T-helper 22 cell (primary cell): ENCODE results near the gene ANKS1A.
"Not testable (repeated sequence)": the region's sequence is repeated elsewhere in the genome, so short reads cannot be mapped to it uniquely, and the experiment has no call there.

Experiments used
- DNase-seq: peaks from one replicate; pipeline ENCODE4 v3.0.0-alpha.2; 2020; ENCODE audit warnings: low read depth

Gene ANKS1A

DNA sequence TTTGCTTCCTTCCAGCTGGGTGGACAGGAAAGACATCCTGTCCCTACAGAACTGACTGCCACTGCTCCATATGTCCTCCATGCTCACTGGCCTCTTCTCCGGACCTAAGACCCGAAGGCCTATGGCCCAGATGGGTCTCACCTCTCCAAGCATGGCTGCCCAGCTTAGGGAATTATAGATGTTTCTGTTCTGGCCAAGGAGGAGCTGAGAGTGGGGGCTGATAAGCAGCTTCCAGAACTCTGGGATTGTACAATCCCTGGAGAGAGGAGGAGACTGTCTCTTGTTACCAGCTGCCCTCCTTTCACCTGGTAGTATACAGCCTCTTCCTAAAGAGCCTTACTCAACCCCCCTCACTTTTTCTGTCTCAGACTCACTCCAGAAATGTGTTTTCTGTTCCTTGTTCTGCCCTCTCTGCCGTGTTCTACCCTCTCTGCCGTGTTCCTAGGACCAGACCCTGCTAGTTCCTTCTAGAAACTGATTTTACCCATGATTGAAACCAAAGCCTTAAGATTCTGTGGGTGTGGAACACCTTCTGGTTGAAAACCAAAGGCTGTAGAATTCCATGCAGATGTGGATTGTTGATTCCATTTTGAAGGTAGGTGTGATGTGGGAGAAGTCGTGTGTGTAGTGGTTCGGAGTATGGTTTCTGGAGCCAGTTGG, 28.7 kb downstream of the ANKS1A start:
- DNase-seq, result no peak

DNA sequence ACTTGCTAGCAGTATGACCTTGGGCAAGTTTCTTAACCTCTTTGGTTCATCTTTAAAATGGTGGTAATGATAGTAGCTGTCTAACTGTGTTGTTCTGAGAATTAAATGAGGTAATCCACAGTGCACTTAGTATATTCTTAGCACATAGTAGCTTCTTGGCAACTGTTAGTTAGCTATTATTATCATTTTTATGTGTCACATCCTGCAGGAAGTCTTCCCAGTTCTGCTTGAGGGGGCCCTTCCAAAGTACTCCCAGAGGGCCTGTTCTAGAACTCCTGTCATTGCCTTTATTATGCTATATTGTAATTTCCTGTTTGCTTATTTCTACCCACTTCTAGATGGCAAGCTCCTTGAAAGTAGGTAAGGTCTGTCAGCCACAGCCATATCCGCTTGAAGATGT, 30.6 kb downstream of the ANKS1A start:
- no peak for DNase-seq

DNA sequence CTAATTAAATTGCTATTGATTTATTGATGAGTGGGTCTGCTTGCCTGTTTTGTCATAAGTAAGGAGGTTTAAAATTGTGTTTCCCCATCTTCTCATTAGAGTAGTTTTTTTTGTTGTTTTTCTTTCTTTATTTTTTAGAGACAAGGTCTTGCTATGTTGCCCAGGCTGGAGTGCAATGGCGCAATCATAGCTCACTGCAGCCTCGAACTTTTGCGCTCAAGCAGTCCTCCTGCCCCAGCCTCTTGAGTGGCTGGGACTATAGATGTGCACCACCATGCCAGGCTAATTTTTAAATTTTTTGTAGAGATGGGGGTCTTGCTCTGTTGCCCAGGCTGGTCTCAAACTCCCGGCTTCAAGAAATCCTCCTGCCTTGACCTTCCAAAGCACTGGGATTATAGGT, 31.0 kb downstream of the ANKS1A start:
- DNase-seq, result no peak

DNA sequence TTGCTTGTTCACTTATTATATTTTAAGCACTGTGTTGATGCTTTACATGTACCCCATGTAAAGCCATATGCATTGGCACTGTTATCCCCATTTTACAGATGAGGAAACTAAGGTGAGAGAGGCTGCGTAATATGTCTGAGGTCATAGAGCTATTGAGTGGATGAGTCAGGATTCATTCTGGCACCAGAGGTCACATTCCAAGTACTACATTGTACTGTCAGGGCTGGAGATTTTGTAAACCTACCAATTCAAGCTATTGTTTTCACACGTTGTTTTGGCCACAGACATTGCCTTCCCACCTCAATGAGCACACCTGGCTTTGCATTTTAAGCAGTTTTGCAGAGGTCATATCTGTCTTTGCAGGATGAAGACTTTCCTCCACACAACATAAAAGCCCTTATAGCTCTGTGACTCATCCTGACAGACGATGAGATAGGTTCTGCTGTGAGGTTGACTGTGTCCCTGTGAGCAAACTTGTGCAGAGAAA, 33.2 kb downstream of the ANKS1A start:
- DNase-seq, result no peak

DNA sequence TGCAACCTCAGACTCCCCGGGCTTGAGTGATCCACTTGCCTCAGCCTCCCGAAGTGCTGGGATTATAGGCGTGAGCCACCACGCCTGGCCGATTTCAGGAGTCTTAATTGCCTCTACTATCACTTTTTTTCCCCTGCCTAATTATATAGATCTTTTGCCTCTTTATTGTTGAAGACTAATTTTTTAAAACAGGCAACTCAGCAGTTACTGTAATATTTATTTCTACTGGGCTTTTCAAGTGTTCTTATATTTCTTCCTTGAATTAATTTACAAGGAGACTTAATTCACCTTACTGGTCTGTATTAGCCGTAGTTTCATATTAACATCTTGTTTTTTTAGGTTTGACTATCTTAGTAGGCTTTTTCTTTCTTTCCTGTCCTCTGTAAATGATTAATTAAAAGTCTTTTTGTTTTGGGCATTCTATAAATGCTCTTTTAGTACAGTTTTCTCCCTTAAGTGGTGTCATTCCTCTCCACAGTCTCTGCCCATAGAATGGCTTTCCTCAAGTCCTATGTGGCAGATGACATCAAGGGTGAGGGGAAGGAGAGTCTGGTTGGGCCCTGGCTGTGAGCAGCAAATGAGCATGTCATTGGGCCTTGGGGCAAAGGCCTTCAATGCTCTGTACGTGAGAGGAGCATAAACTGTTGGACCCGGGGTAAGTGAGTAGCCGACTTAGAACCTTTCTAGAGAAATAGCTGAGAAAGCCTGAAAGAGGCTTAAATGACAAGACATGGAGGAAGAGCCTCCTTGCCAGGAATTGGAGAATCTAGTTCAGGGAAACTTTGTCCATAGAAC, 36.0 kb downstream of the ANKS1A start:
- DNase-seq, result no peak

DNA sequence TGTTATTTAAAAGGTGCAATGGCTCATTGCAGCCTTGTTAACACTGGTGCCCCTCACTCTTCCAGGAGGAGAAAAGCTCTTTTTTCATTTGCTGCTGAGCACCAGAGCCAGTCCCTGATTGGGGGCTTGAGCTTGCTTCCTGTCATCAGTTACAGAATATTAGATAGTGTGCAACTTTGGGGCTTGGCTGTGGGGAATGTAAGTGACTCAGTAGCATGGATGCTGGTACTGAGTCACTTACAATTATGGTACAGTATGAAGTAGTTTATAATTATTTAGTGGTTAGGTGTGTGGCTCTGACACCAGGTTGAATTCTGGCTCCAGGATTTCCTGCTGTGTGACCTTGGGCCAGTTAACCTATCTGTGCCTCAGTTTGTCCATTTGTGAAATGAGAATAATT, 37.6 kb downstream of the ANKS1A start:
- no peak for DNase-seq

DNA sequence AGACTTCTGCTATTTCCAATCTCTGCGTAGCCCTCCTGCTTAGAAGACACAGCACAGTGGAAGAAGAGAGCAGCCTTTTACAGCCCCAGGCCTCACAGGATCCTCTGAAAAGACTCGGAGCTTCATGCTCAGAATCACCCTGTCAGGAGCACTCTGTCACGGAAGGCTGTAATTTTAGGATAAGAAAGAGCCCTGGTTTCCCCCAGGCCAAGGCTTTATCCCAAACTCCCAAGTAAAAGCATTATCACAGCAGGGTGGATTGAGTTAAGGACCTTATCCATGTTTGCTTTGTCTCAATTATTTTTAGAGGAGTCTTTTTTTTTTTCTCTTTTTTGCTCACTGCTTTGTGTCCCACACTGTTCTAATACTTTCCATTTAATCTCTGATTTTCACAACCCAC, 39.2 kb downstream of the ANKS1A start:
- no peak for DNase-seq

DNA sequence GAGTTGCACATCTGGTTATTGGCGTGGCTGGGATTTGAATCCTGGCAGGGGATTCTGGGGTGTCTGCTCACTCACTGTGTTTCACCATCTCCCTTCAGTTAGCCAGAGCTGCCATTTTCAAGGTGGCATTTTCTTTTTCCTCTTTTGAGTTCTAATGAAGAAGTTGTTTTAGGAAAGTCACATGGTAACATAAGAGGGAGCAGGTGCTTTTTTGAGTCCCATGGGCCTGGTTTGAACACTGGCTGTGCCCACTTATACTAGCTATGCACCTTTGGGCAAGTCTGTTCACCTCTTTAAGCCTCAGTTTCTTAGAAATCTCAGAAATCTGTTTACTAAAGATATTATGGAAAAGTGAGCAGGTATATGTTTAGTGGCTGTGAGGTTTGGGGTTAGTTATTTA, 39.6 kb downstream of the ANKS1A start:
- DNase-seq, result no peak

DNA sequence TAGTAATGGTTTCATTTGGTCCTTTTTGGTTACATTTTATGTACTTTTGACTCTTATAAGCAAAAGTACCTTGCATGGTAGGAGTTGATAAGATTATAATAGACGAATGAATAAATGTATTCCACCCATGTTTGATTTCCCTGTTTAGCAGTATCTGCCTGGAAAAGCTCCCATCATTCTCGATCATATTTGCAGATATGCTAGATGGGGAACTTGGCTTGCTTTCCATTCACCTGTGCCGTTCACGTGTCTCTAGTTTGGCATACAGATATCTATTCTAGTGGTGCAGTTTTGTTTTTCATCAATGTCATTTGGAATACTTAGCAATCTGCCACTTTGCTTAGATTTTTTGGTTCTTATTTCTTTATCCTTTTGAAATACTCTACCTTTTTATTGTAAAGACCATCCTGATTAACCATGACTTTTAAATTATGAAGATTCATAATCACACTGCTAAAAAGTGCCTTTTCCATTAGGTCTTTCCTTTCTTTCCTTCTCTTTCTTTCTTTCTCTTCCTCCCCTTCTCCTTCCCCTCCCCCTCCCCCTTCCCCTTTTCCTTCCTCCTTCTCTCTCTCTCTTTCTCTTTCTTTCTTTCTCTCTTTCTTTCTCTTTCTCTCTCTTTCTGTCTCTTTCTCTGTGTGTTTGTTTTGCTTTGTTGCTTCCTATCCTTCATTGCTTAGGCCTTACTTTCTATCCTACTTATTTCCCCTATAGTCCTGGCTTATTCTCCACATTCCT, 40.4 kb downstream of the ANKS1A start:
- no peak for DNase-seq

DNA sequence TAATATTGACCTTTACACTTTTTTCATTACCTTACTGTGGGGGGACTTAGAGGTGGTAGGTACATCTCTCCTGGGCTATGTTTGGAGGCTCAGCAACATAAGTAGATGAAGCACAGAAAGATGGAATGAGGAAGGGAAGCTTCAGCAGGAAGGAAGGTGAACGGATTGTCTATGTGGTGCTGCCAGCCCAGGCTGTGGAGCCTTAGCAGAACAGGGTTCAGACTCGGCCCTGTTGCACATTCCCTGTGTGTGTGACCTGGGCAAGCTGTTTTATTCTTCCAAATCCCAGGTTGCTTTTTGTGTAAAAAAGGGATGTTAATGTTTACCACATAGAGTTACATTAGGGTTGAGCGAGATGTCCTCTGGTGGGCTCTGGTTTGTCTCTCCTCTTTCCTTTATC, 41.2 kb downstream of the ANKS1A start:
- DNase-seq, result no peak

DNA sequence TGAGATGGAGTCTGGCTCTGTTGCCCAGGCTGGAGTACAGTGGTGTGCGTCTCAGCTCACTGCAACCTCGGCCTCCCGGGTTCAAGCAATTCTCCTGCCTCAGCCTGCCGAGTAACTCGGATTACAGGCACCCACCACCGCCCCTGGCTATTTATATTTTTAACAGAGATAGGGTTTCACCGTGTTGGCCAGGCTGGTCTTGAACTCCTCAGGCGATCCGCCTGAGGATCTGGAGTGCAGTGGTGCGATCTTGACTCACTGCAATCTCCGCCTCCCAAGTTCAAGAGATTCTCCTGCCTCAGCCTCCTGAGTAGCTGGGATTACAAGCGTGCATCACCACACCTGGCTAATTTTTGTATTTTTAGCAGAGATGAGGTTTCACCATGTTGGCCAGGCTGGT, 43.1 kb downstream of the ANKS1A start:
- not testable (repeated sequence) for DNase-seq

DNA sequence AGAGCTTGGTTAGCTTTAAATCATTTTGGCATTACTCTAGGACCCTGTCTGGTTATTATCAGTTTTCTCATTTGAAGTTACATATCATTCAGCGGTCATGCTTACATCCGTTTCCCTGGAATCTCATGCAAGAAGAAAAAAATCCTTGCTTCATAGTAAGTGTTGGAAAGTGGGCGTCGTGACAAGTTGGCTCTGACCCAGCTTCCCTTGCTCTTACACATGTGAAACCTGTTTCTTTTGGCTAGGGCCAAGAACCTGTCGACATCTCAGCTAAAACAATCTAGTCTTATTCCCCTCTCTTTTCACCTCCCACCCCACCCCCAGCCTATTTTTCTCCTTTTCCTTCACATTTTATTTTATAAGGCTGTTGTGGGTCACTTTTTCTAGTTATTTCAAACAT, 45.5 kb downstream of the ANKS1A start:
- DNase-seq, result no peak

DNA sequence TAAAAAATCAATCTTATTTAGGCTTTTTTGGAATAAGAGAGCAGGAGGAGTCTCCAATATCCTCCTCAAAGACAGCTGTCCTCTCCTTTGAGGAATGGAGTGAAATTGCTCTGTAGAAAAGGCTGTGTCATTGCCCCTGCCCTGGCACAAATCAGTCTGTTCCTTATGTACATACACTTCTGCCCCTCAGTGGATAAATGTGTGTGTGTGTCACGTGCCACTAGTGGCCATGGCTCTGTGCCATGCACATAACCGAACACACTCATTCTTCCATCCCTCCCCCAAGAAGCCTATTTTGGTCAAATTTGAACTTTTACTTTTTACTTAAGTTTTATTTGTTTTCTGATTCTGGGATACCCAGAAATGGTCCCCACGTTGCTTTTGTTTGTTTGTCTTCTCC, 49.2 kb downstream of the ANKS1A start:
- DNase-seq, result no peak

DNA sequence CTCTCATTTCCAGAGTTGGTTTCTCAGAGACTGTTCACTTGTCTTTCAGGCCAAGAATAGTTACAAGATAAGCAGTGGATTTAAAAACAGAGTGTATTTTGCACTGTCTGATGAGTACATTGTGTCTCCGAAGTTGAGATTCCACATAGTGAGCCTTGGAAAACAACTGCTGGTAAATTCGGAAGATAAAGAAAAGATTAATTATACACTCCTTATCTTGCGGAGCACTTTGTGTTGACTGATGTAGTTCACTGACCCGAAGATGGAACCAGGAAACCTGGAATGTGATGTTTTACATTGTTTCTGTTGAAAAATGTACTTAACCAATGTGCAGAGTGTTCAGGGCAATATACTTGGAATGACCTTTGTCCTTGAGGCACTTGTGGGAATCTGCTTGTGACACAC, 51.0 kb downstream of the ANKS1A start:
- no peak for DNase-seq

DNA sequence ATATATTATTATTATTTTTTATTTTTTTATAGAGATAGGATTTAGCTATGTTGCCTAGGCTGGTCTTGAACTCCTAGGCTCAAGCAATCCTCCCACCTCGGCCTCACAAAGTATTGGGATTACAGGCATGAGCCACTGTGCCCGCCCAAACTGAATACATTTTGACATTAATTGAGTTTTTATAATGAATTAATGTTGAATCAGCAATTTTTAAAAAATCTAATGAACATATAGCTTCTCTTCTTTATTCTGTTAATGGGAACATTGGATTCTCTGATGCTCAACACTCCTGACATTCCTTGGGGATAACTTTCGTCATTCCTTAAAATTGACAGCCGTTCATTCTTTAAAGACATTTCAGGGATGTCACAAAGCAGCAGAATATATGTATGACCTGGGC, 52.4 kb downstream of the ANKS1A start:
- DNase-seq, result no peak

DNA sequence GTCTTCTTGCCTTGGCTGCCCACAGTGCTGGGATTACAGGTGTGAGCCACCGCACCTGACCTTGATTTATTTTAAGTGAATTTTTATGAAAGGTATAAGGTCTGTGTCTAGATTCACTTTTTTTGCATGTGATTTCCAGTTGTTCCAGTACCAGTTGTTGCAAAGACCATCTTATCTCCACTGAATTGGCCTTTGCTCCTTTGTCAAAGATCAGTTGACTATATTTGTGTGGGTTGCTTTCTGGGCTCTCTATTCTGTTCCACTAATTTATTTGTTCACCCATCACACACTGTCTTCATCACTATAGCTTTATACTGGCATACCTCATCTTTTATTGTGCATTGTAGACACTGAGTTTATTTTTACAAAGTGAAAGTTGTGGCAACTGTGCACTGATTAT, 56.3 kb downstream of the ANKS1A start:
- DNase-seq, result no peak

DNA sequence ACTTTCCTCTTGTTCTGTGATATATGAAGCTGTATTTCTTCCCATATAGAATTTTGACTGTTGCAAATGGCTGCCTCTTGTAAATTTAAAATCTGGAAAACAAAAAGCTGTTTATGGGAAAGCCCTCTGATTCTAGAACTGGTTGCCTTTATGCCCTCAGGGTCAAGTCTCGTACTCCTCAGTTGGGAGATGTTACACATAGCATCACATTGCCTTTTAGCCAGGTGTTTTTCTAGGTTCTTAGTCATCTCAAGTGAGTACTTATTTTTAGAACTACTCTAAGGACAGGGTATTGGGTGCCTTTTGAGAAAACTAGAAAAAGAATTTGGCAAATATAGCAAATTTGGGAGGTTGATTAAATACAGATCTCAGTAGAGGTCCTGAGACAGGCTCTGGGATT, 58.5 kb downstream of the ANKS1A start:
- DNase-seq, result no peak

DNA sequence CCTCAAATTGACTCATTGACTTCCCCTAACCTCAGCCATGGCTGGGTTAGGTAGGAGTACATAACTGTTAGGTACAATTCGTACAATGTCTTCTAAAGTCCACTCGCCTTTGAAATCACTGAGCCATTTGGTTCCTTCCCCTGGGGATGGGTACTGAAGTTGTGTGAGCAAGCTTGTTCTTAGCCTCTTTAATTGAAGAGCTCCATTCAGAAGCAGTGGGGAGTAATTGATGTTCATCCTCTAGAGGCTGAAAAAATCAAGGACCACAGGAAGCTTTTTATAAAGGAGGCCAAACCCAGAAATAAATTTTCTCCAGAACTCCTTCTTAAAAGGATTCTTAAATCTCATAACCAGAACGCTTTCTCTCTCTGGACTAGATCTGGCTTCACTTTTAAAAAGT, 60.6 kb downstream of the ANKS1A start:
- no peak for DNase-seq

DNA sequence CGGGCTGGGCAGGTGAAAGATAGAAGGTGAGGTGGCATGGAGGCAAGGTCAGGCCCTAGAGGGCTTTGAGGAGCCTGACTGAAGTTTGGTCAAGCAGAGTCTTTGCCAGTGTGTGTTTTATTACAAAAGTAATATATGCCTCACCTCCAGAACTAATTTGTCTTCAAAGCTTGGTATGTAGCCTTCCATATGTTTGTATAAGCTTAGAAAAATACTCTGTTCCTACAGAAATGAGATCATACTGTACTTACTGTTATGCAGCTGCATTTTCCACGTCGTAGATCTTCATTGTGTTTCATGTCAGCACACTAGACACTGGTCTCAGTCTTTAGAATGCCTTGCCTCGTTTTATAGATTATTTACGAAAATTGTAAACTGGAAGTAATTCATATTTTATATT, 61.8 kb downstream of the ANKS1A start:
- no peak for DNase-seq

DNA sequence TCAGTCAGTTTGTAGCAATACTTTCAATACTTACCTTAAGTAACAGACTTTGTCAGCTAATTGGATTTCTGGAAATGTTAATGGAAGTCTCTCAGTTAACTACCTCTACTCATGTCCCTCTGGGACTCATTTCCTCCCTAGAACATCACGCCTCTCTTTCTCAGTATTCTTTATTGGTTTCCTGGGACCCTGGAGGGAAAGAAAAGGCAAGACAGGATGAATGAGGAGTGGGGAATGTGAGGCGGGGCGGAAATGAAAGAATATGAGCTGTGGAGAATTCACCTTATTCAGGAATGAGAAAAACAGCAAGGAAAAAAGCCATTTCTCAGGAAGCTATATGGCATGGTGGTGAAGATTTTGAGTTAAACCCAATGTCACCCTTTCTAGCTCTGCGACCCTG, 62.7 kb downstream of the ANKS1A start:
- DNase-seq, result no peak

DNA sequence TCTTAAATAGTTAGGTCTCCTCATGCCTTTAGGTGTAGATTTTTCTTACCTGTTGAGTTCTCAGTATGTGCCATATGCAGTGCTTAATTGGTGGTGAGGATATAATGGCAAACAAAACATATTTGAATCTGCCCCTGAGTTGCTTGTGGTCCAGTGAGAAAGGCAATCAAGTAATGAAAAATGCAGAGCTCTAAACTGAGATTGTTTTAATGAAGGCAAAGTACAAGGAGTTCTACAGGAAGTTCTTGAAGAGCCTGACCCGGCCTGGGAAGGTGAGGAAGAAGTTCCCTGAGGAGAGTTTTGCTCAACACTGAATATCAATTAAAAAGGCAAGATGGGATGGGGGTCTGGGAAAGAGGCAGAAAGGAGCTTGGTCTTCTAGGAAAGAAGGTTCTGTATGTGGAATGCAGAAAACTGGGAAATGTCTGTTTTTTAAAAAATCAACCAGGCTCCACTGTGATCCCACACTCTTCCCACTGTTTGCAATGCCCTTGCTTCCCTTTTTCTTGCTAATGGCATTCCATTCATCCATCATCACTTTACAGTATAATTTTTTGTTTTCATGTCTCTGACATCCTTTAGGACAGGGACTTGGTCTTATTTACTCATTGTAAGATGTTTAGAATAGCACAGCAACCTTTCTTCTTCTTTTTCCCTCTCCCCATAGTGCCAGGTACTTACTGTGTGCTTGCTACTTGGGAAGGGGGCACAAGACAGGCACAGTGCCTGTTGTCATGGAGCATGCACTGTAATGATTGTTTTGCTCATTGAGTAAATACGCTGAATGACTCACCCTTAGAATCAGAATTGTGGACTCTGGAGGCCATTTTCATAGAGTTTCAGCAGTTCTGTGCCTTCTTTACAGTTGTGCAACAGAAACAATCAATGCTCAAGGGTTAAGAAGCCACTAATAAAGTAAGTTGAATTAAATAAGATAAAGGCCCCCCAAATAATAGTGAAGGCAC, 64.3 kb downstream of the ANKS1A start:
- no peak for DNase-seq

DNA sequence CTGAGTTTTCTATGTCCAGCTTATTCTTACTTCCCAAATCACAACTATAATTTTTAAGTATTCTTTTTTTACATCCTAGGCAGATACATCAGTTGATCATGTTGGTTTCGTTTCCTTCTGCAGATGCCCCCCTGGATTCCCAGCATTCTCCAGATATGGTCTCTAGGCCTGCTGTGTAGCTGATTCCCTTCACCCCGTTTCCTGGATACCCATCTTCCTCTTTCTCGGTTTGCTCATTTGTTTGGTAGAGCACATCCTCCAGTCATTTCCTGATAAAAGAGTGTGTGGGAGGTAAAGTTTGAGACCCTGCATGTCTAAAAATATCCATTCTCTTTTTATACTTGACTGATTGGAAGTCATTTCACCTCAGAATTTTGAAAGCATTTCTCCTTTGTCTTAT, 66.4 kb downstream of the ANKS1A start:
- no peak for DNase-seq
